CD4-positive, alpha-beta T cell (primary cell): Measurements from ENCODE around the gene DPPA5. TPM values are rescaled to one million over a fixed set of nuclear protein-coding genes. Genes with fewer than 3 reads are reported as not detected.

Source experiments
- ATAC-seq: fragments of 200-7000 bp; cut with Tn5 transposase; one replicate; pipeline ENCODE4 v1.10.0; 2022; ENCODE audit warnings: mild to moderate bottlenecking; ENCODE audit not compliant: poor library complexity
- CTCF ChIA-PET: fragments of 350-600 bp; sonication (Branson Sonifier 250); formaldehyde crosslinking; loops from one replicate; lab custom pipeline; 2021; ENCODE audit warnings: antibody characterized with exemption, inconsistent platforms; lab: Charles Lee
- POLR2A ChIA-PET: fragments of 350-600 bp; sonication (Branson Sonifier 250); formaldehyde crosslinking; loops from one replicate; lab custom pipeline; 2021; ENCODE audit warnings: antibody characterized with exemption, inconsistent platforms; lab: Charles Lee
- DNase-seq, 14 experiments: peaks; one replicate each; pipeline ENCODE4 v3.0.0-alpha.2; 2013 to 2020; ENCODE audit warnings: mixed read lengths in 2 of 14
- H3K27ac ChIP-seq, 2 donors: one replicate each; pipeline versions ENCODE4 v1.5.1 to v1.7.0; 2013; ENCODE audit warnings: low read length in 2 of 2, low read depth in 1 of 2, mild to moderate bottlenecking in 1 of 2
- H3K27me3 ChIP-seq, 2 experiments: 1 replicate in 1 of 2; 2 replicates in 1 of 2; pipeline versions ENCODE4 v1.6.1 to v1.7.0; 2013; ENCODE audit warnings: low read length in 2 of 2, control low read depth in 1 of 2, mild to moderate bottlenecking in 1 of 2, moderate library complexity in 1 of 2; ENCODE audit not compliant: insufficient read depth in 2 of 2, control insufficient read depth in 1 of 2
- H3K36me3 ChIP-seq: one replicate; pipeline ENCODE4 v1.6.1; 2013; ENCODE audit warnings: low read length, control low read depth; ENCODE audit not compliant: insufficient read depth
- H3K4me1 ChIP-seq: one replicate; pipeline ENCODE4 v1.6.1; 2013; ENCODE audit warnings: low read length, control low read depth; ENCODE audit not compliant: insufficient read depth
- H3K4me3 ChIP-seq: one replicate; pipeline ENCODE4 v1.5.1; 2013; ENCODE audit warnings: mild to moderate bottlenecking, low read length, moderate library complexity
- H3K9me3 ChIP-seq, 2 experiments: 1 replicate in 1 of 2; 2 replicates in 1 of 2; pipeline versions ENCODE4 v1.6.1 to v1.7.0; 2013; ENCODE audit warnings: low read length in 2 of 2, mild to moderate bottlenecking in 2 of 2, control low read depth in 1 of 2, moderate library complexity in 1 of 2; ENCODE audit not compliant: control insufficient read depth in 1 of 2, insufficient read depth in 1 of 2
- H3K27ac Mint-ChIP-seq: one replicate; pipeline ENCODE4 v1.8.0; 2020; ENCODE audit warnings: mixed read lengths
- H3K27me3 Mint-ChIP-seq: one replicate; pipeline ENCODE4 v1.8.0; 2021; ENCODE audit warnings: mixed read lengths
- H3K36me3 Mint-ChIP-seq: one replicate; pipeline ENCODE4 v1.8.0; 2021; ENCODE audit warnings: low read depth, mixed read lengths
- H3K4me1 Mint-ChIP-seq: one replicate; pipeline ENCODE4 v1.8.0; 2021; ENCODE audit warnings: low read depth, mixed read lengths
- H3K4me3 Mint-ChIP-seq: one replicate; pipeline ENCODE4 v1.8.0; 2020; ENCODE audit warnings: mild to moderate bottlenecking, mixed read lengths
- H3K9me3 Mint-ChIP-seq: one replicate; pipeline ENCODE4 v1.8.0; 2020; ENCODE audit warnings: mixed read lengths
- CTCF ChIP-seq: fragments of 200-600 bp; IDR thresholded peaks from one replicate; pipeline ENCODE4 v1.8.0; 2022; ENCODE audit warnings: antibody characterized with exemption, mild to moderate bottlenecking
- intact Hi-C, 2 experiments: fragments of 100-400 bp; cut with DNase I in 1 of 2; cut with micrococcal nuclease in 1 of 2; formaldehyde crosslinking; loops; one replicate each; pipeline versions ENCODE4 v1.15.1 to v1.9.0; 2023 to 2025; cut with DNase I, micrococcal nuclease
- total RNA-seq, 174 experiments: library from RNA in 2 of 174; stranded (reverse) in 2 of 174; gene quantifications; one replicate each; pipeline ENCODE4 v1.2.3 and lab custom pipeline; 2021 to 2026

The DPPA5 gene
- total RNA-seq, 2 experiments from 2014 or later = not detected

- H3K4me3 Mint-ChIP-seq = no peak overlapping the region
- H3K27me3 Mint-ChIP-seq = peaks cover 16% of the 10 kb centered on the region
- no peaks in the 10 kb centered on the region for H3K4me1 Mint-ChIP-seq
- no peak for TF ChIP-seq CTCF
- no peak overlapping the region for H3K27ac Mint-ChIP-seq
- no peaks in the 10 kb centered on the region for H3K4me1 ChIP-seq
- ATAC-seq = no peak
- H3K9me3 ChIP-seq = no peaks in the 10 kb centered on the region
- H3K9me3 Mint-ChIP-seq = no peaks in the 10 kb centered on the region
- H3K27ac ChIP-seq = no peak overlapping the region
- ChIA-PET CTCF (no interaction called here), POLR2A (no interaction called here)
- peaks cover 9 to 11% of the 10 kb centered on the region in 2 experiments for H3K27me3 ChIP-seq
- no peak for DNase-seq
- H3K4me3 ChIP-seq = no peak overlapping the region
- H3K36me3 Mint-ChIP-seq = no peaks in the 10 kb centered on the region
- intact Hi-C loops = no loop called here
- H3K36me3 ChIP-seq = no peaks in the 10 kb centered on the region
These were observed 10.9 kb downstream of the DPPA5 start for GRCh38 chr6:73343164-73343563.

GRCh38 chr6:73342174-73342573, 11.9 kb downstream of the DPPA5 start:
- peaks cover 6% of the 10 kb centered on the region for H3K27me3 Mint-ChIP-seq
- H3K9me3 ChIP-seq = no peaks in the 10 kb centered on the region
- no peak overlapping the region for H3K4me3 ChIP-seq
- H3K27ac Mint-ChIP-seq = no peak overlapping the region
- no peaks in the 10 kb centered on the region for H3K36me3 Mint-ChIP-seq
- POLR2A ChIA-PET = no interaction called here
- CTCF ChIA-PET = no interaction called here
- DNase-seq = no peak
- H3K4me3 Mint-ChIP-seq = no peak overlapping the region
- H3K36me3 ChIP-seq = no peaks in the 10 kb centered on the region
- no peak overlapping the region for H3K27ac ChIP-seq
- no peaks in the 10 kb centered on the region for H3K9me3 Mint-ChIP-seq
- H3K4me1 ChIP-seq = no peaks in the 10 kb centered on the region
- H3K4me1 Mint-ChIP-seq = no peaks in the 10 kb centered on the region
- no peak for ATAC-seq
- no peak for TF ChIP-seq CTCF
- intact Hi-C loops = no loop called here
- peaks cover 3 to 7% of the 10 kb centered on the region in 2 experiments for H3K27me3 ChIP-seq

GRCh38 chr6:73341335-73341734, 12.7 kb downstream of the DPPA5 start:
- no peaks in the 10 kb centered on the region for H3K9me3 Mint-ChIP-seq

More at GRCh38 chr6:73341335-73341734, 12.7 kb downstream of the DPPA5 start:
- CTCF ChIA-PET = no interaction called here
- Histone ChIP-seq H3K4me1 (no peaks in the 10 kb centered on the region), H3K4me3 (no peak overlapping the region), H3K36me3 (no peaks in the 10 kb centered on the region), H3K9me3 (no peaks in the 10 kb centered on the region), H3K27me3 (peaks cover 0 to 2% of the 10 kb centered on the region in 2 experiments), H3K27ac (no peak overlapping the region)
- no peak overlapping the region for H3K4me3 Mint-ChIP-seq
- no peaks in the 10 kb centered on the region for H3K27me3 Mint-ChIP-seq
- intact Hi-C loops = no loop called here
- POLR2A ChIA-PET = no interaction called here
- H3K36me3 Mint-ChIP-seq = no peaks in the 10 kb centered on the region
- no peaks in the 10 kb centered on the region for H3K4me1 Mint-ChIP-seq
- no peak overlapping the region for H3K27ac Mint-ChIP-seq
- no peak for ATAC-seq
- TF ChIP-seq CTCF = no peak
- DNase-seq = no peak
